Middle frontal gyrus (tissue), 1 donor: ENCODE results near the gene PSME3IP1.
"Not testable (repeated sequence)": the region's sequence is repeated elsewhere in the genome, so short reads cannot be mapped to it uniquely, and the experiment has no call there.

Source experiments
- DNase-seq: peaks from one replicate; pipeline ENCODE4 v3.0.0-alpha.2; 2015; ENCODE audit warnings: low spot score; ENCODE audit errors: extremely low spot score

Gene PSME3IP1

DNA sequence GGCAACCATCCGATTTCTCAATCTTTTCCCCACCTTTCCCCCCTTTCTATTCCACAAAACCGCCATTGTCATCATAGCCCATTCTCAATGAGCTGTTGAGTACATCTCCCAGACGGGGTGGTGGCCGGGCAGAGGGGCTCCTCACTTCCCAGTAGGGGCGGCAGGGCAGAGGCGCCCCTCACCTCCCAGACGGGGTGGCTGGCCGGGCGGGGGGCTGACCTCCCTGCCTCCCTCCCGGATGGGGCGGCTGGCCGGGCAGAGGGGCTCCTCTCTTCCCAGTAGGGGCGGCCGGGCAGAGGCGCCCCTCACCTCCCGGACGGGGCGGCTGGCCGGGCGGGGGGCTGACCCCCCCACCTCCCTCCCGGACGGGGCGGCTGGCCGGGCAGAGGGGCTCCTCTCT is 14.5 kb upstream of the PSME3IP1 start:
- DNase-seq: not testable (repeated sequence)

DNA sequence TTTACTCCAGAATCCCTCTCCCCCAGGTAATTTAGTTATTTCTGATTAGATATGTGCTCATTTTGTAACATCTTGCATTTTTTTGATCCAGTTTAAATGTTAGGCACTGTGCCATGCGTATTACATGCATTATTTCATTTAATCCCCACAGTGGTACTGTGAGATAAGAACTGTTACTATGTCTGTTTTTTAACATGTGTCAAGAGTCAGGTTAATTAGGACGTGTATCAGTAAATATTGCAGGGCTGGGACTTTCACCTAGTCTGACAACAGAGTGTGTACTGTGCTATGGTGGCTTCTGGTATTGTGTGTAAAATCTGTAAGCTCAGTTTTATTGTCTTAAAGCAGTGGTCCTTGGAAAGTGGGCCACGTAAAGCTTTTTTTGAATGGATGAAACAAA is 10.9 kb upstream of the PSME3IP1 start:
- DNase-seq: no peak

DNA sequence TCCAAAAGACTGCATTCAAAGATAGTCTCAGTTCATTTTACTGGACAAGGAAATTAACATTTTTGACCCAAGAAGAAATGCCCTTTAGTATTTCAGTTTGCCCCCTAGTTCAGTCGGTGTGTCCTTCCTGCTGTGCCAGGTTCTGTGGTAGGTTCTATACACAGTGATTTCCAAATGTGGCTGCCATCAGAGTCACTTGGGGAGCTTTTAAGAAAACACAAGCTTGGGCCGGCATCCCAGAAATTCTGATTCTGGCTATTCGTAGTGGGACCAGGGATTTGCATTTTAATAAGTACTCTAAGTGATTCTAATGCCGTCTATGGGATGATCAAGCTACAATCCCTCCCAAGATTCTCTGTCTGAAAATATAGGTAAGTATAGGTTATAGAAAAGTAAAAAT is 10.4 kb upstream of the PSME3IP1 start:
- no peak for DNase-seq

DNA sequence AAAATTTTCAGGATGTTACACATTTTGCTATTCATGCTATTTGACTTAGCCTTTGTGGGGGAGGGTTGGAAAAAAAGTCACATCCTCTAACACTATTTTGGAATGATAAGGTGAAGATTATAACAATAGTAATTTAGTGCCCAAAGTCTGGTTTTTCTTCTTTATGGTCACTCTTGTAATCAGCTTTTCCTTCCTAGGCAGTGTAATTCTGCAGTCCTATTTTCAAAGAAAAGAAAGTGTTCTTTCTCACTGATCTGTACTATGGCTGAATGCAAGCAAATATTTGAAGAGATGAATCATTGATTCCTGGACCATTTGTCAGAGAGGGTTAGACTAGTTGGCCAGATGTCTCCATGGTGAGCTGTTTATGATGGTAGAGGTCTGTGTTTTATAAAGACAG is 8.7 kb upstream of the PSME3IP1 start:
- DNase-seq: no peak

DNA sequence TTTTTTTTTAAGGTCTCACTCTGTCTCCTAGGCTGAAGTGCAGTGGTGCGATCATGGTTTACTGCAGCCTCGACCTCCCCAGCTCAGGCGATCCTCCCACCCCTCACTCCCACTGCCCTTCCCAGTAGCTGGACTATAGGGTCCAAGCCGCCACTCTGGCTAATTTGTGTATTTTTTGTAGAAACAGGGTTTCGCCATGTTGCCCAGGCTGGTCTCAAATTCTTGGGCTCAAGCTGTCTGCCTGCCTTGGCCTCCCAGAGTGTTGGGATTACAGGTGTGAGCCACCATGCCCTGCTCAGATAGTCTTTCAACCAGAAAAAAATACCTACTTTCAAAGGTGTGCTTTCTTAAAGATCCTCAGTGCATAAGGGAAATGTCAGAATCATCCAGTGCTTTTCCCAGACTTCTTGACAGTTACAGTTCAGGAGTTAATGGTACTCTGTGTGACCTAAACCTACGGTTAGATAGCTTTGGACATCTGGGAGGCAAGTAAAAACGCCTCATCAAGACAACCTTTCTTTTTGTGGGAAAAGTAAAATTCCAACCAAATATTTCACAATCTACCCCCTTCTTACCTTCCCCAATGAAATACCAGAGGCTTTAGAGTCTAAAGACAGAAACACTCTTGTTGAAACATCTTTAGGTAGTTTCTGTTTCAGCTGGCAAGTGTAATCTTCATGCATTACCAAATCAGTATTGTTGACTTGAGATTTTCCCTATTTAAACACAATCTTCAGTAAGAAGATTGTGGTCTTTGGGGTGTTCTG is 7.1 kb upstream of the PSME3IP1 start:
- no peak for DNase-seq

DNA sequence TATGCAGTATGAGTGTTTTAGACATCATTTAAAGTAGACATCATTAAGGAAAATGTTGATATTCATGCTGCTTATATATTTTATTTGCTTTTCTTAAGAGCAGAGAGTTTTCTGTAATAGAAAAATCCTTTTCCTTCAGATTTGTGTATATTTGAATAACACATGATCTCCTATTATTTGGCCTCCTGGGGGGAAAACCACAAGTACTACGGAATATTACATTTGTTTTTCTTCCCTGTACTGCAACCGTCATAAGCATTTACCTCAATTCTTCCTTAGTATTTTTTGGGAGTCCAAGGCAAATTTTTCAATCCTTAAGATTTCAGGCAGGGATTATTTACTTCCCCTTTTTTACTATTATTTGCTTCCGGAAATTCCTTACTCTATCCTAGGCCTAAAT is 6.3 kb upstream of the PSME3IP1 start:
- no peak for DNase-seq

DNA sequence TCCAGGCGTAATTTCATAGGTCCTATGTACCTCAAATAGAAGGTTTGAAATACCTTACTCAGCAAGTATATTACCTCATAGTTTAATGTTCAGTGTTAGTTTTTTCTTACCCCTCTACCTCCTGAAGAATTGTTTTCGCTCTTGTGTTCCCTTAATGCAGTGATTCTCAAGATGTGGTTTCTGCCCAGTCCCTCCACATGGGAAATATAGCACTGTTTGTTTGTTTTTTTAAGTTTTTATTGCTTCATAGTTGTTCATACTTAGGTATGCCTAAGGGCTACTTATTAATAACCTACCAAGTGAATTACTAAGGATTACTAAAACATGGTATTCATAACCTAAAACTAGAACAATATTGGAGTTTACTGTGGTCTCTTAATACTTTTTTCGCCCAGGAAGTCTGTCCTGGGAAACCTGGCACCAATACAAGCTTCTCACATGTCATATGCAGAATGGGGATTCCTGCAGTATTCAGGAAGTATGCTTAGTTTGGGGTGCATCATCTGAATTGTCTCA is 5.3 kb upstream of the PSME3IP1 start:
- no peak for DNase-seq

DNA sequence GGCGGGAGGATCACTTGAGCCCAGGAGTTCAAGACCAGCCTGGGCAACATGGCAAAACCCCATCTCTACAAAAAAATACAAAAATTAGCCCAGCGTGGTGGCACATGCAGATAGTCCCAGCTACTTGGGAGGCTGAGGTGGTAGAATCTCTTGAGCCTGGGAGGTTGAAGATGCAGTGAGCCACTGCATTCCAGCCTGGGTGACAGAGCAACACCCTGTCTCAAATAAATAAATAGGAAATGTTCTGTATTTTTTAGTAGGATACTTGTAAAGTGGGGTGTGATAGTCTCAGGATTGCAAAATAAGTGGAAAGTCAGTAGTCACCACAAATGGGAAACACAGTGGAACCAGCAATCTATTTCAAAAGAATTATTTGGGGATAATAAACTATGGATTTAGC is 4.3 kb upstream of the PSME3IP1 start:
- DNase-seq: no peak

DNA sequence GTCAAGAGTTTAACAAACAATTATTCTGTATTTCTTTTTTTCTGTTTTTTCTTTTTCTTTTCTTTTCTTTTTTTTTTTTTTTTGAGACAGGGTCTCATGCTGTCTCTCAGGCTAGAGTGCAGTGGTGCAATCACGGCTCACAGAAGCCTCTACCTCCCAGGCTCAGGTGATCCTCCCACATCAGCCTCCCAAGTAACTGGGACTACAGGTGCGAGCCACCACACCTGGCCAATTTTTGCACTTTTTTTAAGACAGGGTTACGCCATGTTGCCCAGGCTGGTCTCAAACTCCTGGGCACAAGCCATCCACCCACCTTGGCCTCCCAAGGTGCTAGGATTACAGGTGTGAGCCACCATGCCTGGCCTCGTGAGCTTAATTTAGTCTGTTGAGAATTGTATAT is 3.7 kb upstream of the PSME3IP1 start:
- not testable (repeated sequence) for DNase-seq

DNA sequence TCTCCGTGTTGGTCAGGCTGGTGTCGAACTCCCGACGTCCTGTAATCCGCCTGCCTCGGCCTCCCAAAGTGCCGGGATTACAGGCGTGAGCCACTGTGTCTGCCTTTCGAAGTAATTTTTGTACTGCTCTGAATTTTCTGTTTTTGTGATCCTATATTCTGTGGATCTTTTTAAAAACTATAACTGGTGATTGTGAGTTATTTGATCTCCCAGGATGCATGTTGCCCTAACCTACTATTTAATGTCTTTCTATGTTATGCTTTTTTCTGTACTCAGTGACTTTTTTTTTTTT is 2.8 kb upstream of the PSME3IP1 start:
- DNase-seq: no peak

DNA sequence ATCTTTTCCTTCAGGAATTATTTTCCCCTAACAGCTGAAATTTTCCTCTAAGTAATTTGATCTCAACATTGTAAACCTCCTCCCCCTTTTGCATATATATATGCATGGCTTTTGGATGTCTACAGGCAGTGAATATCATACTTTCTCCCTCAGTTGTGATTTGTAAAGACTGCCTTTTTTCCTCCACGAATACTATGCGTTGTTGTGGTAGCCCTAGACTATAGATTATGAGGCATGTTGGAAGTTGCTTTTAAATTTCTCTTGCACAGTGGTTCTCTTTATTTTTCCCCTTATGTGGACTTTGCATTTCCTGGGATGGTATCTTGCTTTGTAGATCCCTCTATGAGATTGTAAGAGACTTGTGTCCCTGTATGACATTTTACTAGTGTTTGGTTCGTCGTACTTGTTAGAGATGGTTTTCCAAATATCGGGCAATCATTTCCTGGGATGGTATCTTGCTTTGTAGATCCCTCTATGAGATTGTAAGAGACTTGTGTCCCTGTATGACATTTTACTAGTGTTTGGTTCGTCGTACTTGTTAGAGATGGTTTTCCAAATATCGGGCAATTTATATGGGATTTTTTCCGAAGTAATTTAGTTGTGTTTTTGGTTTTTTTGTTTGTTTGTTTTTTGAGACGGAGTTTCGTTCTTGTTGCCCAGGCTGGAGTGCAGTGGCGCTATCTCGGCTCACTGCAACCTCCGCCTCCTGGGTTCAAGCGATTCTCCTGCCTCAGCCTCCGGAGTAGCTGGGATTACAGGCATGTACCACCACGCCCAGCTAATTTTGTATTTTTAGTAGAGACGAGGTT is 2.3 kb upstream of the PSME3IP1 start:
- DNase-seq: not testable (repeated sequence)

DNA sequence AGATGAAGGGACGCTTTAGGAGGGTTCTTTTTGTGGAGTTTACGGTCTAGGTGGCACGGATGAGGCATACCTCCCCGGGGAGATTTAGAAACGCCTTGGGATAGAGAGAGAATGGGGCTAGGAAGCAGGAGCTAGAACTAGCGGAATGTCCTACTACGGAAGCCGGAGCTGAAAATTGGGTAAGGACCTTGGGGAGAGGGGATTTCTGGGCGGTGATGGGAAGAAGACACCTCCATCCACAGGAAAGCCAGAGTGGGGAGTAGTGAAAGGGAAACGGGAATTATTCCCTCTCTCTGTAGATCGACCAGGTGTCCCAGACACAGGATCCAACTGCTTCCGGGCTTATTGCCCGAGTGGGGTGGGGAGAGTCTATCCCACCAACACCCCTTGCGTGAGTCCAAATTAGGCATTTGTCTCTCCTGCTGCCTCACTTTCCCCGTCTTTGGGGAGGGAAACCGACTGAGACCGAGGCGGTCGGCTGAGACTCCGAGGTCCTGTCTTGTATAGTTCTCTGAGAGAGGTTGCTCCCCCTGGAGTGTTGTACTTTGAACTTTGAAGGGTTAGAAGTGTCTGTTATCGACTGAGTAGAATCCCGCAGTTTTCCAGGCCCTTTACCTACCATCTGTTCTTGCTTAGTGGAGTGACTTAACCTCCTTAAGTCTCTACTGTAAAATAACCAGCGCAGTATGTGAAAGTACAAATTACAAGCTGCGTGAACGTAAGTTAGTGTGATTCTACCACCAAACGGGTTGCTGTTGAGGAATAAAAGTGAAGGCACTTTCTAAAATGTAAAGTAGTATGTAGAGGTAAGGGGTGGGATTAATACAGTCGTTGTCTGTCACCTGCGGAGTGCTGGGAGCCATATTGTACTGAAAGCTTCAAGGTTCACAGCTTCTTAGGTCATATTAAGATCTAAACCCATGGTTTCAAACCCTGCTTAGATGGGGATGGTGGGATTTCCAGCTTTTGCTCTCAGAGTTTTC is 1.3 kb upstream of the PSME3IP1 start:
- no peak for DNase-seq

DNA sequence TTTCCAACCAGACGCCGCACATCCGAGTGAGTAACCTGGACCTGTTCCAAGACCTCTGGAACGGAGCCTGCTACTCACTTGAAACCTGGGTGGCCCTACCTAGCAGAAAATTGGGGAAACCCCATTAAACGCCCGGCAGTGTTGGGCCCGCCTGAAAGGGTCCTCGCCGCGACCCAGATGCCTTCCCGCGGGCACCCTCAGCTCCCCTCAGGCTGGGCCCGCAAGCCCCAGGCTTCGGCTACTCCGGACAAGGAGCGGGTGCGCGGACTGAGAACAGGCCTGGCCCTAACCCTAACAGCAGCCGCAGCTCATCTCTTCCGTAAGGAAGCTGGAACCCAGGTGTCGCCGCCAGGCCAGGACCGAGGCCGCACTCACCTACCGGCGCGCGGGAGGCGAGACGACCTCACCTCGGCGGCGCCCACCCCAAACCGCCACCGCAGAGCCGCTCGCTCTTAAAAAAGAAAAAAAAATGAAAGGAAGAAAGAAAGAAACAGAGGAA is 344 bp downstream of the PSME3IP1 start:
- no peak for DNase-seq

DNA sequence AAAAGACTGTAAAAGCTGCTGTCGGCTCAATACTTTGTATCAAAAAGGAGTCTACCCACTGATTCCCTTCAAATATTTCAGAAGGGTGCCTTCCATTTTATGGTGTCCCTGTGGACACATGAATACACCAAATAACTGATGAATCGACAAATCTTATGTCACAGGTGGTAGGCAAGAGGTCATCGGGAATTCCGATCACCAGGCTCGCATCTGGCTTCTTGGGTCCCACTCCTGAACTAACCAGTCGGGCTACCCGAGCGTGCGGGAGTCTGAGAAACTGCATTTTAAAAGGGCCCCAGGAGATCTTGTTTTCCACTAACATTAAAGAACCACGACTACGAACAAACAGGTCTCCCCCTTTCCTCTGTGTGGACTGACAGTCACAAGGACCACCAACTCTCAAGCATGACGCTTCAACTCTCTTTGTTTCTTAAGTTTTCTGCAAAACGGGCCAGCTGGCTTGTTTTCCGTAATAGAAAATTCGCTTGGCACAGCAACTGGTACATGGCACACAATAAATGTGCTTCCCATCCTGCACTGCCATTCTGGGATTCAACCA is 873 bp downstream of the PSME3IP1 start:
- DNase-seq: no peak

DNA sequence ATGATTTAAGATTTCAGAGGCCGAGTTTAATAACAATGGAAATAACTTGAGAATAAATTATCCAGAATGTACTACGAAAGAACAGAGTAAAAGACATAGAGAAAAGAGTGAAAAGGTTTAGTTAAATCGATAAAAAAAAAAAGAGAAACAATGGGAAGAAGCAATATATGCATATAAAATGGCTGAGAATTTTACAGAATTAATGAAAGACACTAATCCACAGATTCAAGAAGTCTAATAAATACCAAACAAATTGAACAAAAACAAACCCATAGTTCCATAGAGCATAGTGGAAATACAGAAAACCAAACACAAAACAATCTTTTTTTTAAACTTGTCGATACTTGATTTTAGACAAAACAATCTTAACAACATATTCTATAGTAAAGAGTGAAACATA is 1.7 kb downstream of the PSME3IP1 start:
- no peak for DNase-seq

DNA sequence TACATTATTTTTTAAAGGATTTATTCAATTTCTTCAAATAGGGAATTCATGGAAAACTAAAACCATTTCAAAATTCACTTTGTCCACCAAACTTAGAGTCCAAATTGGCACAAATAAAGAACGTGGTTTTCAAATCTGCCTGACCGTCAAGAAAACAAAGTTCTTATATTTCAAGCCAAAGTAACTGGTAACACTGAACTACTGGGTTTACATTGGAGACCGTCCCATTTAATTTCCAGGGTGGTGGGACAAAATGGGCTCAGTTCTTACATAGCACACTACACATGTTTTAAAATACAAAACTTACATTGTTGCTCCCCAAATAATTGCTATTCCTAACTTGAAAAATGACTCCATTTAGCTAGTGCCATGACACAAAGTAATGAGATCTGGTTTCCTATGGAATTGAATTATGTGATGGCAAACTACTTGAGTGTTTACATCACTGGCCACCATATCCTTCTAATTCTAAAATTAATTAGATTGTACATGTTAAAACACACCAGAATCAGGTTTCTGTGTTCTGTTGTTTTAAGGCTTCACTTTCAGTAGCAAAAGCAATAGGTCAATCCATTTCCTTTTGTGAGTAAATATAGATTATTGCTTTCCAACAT is 6.5 kb downstream of the PSME3IP1 start:
- no peak for DNase-seq

DNA sequence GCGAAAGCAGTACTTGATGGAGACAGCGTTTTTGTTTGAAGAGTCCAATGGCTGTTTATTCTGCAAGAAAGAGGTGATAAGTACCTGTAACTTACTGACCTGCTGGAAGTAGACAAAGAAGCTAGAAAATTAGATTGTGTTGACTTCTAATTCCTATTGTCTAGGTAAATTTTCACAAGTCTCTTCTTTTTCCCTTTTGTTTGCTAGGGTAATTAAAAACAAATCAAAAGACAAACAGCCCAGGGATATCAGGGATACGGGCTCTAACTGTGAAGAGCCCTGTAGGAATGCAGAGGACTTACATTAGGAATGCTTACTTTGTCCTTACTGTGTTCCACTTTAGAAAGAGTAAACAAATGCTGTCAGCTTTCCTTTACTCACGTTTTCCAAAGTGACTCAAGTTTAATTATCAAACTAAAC is 7.0 kb downstream of the PSME3IP1 start:
- no peak for DNase-seq

DNA sequence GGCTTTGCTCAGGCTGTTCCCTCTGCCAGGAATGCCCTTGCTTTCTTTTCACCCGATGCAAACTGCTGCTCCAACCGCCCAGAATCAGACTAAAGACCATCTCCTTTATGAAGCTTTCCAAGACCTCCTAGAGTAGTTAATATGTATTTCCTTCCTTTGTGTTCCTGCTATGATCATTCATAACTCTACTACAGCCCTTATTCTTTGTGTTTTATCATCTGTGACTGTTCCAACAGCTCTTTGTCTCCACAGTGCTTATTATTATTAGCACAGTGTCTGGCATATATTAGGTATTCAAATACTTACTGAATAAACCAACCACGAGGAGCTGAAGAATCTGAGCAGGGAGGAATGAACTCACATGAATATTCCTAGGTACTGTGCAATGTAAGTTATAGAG is 7.6 kb downstream of the PSME3IP1 start:
- no peak for DNase-seq

DNA sequence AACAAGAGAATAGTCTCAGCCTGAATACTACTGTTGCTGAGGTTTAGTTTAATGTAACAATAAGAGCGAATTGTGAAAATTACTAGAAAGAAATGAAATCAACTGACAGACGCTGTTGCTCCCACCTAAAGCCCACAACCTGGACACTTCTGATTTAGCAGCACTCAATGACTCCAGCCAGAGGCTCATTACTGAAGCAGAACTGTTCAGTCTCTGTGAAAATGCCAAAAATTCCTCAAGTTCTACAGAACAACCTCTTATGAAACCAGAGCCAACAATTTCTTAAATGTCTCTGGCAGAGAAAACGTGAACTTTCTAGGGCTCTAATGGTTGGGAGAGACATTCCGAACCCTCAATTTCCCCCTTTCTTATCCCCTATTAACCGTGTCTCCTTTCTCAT is 9.9 kb downstream of the PSME3IP1 start:
- no peak for DNase-seq

DNA sequence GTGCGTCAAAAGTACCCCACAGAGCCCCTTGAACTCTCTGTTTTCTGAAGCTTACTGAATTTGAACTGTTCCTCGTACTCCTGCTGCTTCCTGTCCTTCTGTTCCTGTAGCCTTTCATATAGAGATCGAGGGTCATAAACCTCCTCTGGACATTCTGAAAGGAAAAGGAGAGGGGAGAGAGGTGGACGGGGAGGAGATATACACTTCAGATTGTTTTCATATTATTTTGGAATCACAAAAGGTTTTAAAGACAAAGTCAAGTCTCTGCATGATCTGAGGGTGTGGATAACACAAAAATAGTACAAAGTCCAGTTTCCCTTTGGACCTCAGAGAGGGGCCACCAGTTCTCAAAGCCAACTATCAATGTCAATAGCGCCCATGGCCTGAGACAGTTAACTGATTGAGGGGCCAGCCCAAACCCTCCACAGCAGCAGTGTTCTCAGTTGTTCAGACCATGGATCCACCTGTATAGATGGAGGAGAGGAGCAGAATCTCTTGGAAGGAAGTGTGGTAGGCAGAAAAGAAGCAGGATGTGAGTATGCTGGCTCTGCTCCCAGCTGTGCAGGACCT is 13.0 kb downstream of the PSME3IP1 start:
- no peak for DNase-seq
